Activated naive CD8-positive, alpha-beta T cell treated with anti-CD3 and anti-CD28 coated beads, Interleukin-2, amount 10 ng/mL, durations not matched to agents 7 days and 5 days (primary cell): ENCODE results near the gene SMR3A. TPM values are rescaled to one million over a fixed set of nuclear protein-coding genes. Genes with fewer than 3 reads are reported as not detected.

ENCODE experiments used
- ATAC-seq: fragments of 150-1000 bp; cut with Tn5 transposase; one replicate; pipeline ENCODE4 v1.10.0; 2021; ENCODE audit warnings: low read depth, moderate library complexity
- POLR2A ChIA-PET: fragments of 350-600 bp; sonication (Branson Sonifier 250); formaldehyde crosslinking; loops from one replicate; lab custom pipeline; 2021; ENCODE audit warnings: antibody characterized with exemption; lab: Charles Lee
- DNase-seq: peaks from one replicate; pipeline ENCODE4 v3.0.0; 2021
- H3K27ac Mint-ChIP-seq: one replicate; pipeline ENCODE4 v1.8.0; 2022; ENCODE audit warnings: mild to moderate bottlenecking, mixed read lengths
- H3K27me3 Mint-ChIP-seq: one replicate; pipeline ENCODE4 v1.8.0; 2022; ENCODE audit warnings: mild to moderate bottlenecking, moderate library complexity, mixed read lengths
- H3K36me3 Mint-ChIP-seq: one replicate; pipeline ENCODE4 v1.8.0; 2021; ENCODE audit warnings: mild to moderate bottlenecking, mixed read lengths
- H3K4me1 Mint-ChIP-seq: one replicate; pipeline ENCODE4 v1.8.0; 2021; ENCODE audit warnings: mixed read lengths
- H3K4me3 Mint-ChIP-seq: one replicate; pipeline ENCODE4 v1.8.0; 2022; ENCODE audit warnings: mild to moderate bottlenecking, moderate library complexity, mixed read lengths
- H3K9me3 Mint-ChIP-seq: one replicate; pipeline ENCODE4 v1.8.0; 2021; ENCODE audit warnings: mixed read lengths
- total RNA-seq, 2 experiments: library from RNA; stranded (reverse); gene quantifications; one replicate each; pipeline ENCODE4 v1.2.3, GENCODE V29; 2021

SMR3A gene
- total RNA-seq = not detected

DNA sequence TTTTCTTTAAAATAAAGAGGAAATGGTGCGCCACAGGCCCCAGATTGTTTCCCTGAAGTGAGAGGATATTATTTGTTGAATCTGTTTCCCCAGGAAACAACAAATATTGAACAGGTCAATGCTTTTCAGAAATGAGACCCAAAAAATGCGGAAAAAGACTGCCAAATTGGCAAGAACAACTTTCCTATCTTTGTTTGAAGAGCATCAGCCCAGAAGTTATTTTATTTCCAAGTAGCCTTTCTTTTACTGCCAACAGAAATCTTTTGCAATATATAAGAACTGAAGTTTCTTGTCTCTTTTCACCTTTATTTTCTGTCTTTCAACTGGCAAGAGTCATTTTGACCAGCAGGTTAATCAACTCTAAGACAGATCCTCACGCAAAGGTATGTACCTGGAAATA is at the start of gene SMR3A:
Gene SMR3A, plus strand, starts transcription at position 301 of the 400 bp plus-strand sequence. CDS start 1,356 bp downstream, outside the sequence.
- Mint-ChIP-seq H3K27ac (no peak within 1 kb of the TSS), H3K27me3 (no peaks in the 10 kb centered on the region), H3K36me3 (no peaks in the 10 kb centered on the region), H3K4me3 (no peak within 1 kb of the TSS), H3K4me1 (no peaks in the 10 kb centered on the region), H3K9me3 (no peaks in the 10 kb centered on the region)
- DNase-seq = no peak
- POLR2A ChIA-PET = no interaction called here
- no peak for ATAC-seq

DNA sequence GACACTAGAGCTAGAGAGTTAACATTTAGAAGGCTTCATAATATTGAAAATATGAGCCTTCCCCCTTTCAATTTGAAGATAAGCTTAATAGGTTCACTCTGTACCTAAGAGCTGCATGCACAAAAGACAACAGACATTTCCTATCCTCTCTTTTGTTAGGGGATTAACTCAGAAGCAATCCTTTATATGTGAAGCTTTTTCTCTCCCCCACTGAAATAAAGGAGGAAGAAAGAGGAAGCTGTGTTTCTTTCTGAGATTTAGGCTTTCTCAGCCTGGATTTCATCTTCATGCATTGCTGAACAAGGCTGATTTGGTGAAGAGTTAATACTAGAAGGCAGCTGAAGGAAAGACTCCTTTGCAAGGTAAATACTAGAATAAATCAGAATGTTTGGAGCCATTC is 46.8 kb upstream of the SMR3A start:
- Mint-ChIP-seq H3K4me1 (no peaks in the 10 kb centered on the region), H3K9me3 (no peaks in the 10 kb centered on the region), H3K27me3 (no peaks in the 10 kb centered on the region), H3K36me3 (no peaks in the 10 kb centered on the region), H3K27ac (no peak overlapping the region), H3K4me3 (no peak overlapping the region)
- POLR2A ChIA-PET = no interaction called here
- ATAC-seq = no peak
- no peak for DNase-seq

GRCh38 chr4:70315928-70316327 is 44.6 kb upstream of the SMR3A start:
- Mint-ChIP-seq H3K27ac (no peak overlapping the region), H3K4me3 (no peak overlapping the region), H3K27me3 (no peaks in the 10 kb centered on the region), H3K9me3 (no peaks in the 10 kb centered on the region), H3K36me3 (no peaks in the 10 kb centered on the region), H3K4me1 (no peaks in the 10 kb centered on the region)
- no peak for DNase-seq
- no peak for ATAC-seq
- POLR2A ChIA-PET = no interaction called here

- POLR2A ChIA-PET = no interaction called here
- DNase-seq (no peak), ATAC-seq (no peak)
- H3K4me1 Mint-ChIP-seq = no peaks in the 10 kb centered on the region
- no peaks in the 10 kb centered on the region for H3K27me3 Mint-ChIP-seq
- no peaks in the 10 kb centered on the region for H3K9me3 Mint-ChIP-seq
- H3K4me3 Mint-ChIP-seq = no peak overlapping the region
- H3K36me3 Mint-ChIP-seq = no peaks in the 10 kb centered on the region
- H3K27ac Mint-ChIP-seq = no peak overlapping the region
Measured at GRCh38 chr4:70326052-70326451, 34.5 kb upstream of the SMR3A start.

- POLR2A ChIA-PET = no interaction called here
- H3K4me1 Mint-ChIP-seq = no peaks in the 10 kb centered on the region
- no peak for ATAC-seq
- H3K4me3 Mint-ChIP-seq = no peak within 1 kb of the TSS
- DNase-seq = no peak
- no peaks in the 10 kb centered on the region for H3K36me3 Mint-ChIP-seq
- no peaks in the 10 kb centered on the region for H3K27me3 Mint-ChIP-seq
- H3K27ac Mint-ChIP-seq = no peak within 1 kb of the TSS
- no peaks in the 10 kb centered on the region for H3K9me3 Mint-ChIP-seq
Measured at GRCh38 chr4:70334681-70335080, 25.9 kb upstream of the SMR3A start, which contains the start of gene CABS1. Gene CABS1, plus strand, starts transcription at chr4:70334981. Its CDS starts 59 bp downstream, at chr4:70335040.

GRCh38 chr4:70336043-70336442 is 24.5 kb upstream of the SMR3A start:
- H3K27ac Mint-ChIP-seq = no peak overlapping the region
- POLR2A ChIA-PET = no interaction called here
- no peaks in the 10 kb centered on the region for H3K9me3 Mint-ChIP-seq

GRCh38 chr4:70337886-70338420 is 22.6 kb upstream of the SMR3A start:
- Mint-ChIP-seq H3K36me3 (no peaks in the 10 kb centered on the region), H3K27me3 (no peaks in the 10 kb centered on the region), H3K27ac (no peak overlapping the region), H3K4me3 (no peak overlapping the region), H3K9me3 (no peaks in the 10 kb centered on the region), H3K4me1 (no peaks in the 10 kb centered on the region)
- ATAC-seq (no peak), DNase-seq (no peak)
- POLR2A ChIA-PET = no interaction called here

More at GRCh38 chr4:70336043-70336442, 24.5 kb upstream of the SMR3A start:
- Mint-ChIP-seq H3K36me3 (no peaks in the 10 kb centered on the region), H3K27me3 (no peaks in the 10 kb centered on the region), H3K4me1 (no peaks in the 10 kb centered on the region), H3K4me3 (no peak overlapping the region)
- no peak for ATAC-seq
- no peak for DNase-seq

- POLR2A ChIA-PET = interaction anchor here (0.7 kb wide), 1 partner anchor 107 kb away, joined by 4 read pairs; no protein-coding TSS in a partner anchor
- DNase-seq (no peak), ATAC-seq (no peak)
- H3K27ac Mint-ChIP-seq = no peak overlapping the region
- H3K4me1 Mint-ChIP-seq = no peaks in the 10 kb centered on the region
- H3K36me3 Mint-ChIP-seq = no peaks in the 10 kb centered on the region
- H3K9me3 Mint-ChIP-seq = no peaks in the 10 kb centered on the region
- H3K27me3 Mint-ChIP-seq = no peaks in the 10 kb centered on the region
- no peak overlapping the region for H3K4me3 Mint-ChIP-seq
Measured at GRCh38 chr4:70356185-70356584, 4.4 kb upstream of the SMR3A start.

DNA sequence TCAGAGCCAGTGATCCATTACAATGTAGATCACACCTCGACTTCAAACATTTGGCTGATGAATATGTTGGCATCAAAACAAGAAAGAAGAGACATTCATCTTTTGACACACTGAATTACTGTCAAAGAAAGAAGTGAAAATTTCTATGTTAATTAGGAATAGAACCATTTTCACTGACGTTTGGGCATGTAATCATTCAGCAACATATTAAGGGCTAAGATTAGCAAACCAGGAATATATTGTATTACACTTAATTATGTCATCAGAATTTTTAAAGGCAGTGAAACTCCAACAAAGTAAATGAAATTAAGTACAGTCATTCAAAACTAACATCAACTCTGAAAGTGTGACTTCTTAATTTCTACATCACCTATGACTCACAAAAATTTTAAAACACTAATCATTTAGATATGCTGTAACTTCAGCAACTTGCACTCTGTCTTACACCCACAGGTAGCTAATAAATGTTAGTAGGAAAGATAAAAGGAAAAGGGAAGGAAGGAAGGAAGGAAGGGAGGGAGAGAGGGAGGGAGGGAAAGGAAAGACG is 1.4 kb upstream of the SMR3A start:
- DNase-seq (no peak), ATAC-seq (no peak)
- Mint-ChIP-seq H3K4me3 (no peak overlapping the region), H3K4me1 (no peaks in the 10 kb centered on the region), H3K9me3 (no peaks in the 10 kb centered on the region), H3K27ac (no peak overlapping the region), H3K27me3 (no peaks in the 10 kb centered on the region), H3K36me3 (no peaks in the 10 kb centered on the region)
- POLR2A ChIA-PET = no interaction called here

- DNase-seq (no peak), ATAC-seq (no peak)
- Mint-ChIP-seq H3K27me3 (no peaks in the 10 kb centered on the region), H3K4me3 (no peak overlapping the region), H3K36me3 (no peaks in the 10 kb centered on the region), H3K9me3 (no peaks in the 10 kb centered on the region), H3K27ac (no peak overlapping the region), H3K4me1 (no peaks in the 10 kb centered on the region)
- POLR2A ChIA-PET = no interaction called here
Measured at GRCh38 chr4:70364002-70364401, 3.4 kb downstream of the SMR3A start.

- DNase-seq (no peak), ATAC-seq (no peak)
- H3K27me3 Mint-ChIP-seq = no peaks in the 10 kb centered on the region
- H3K27ac Mint-ChIP-seq = no peak overlapping the region
- H3K4me3 Mint-ChIP-seq = no peak overlapping the region
- no peaks in the 10 kb centered on the region for H3K4me1 Mint-ChIP-seq
- no peaks in the 10 kb centered on the region for H3K36me3 Mint-ChIP-seq
- POLR2A ChIA-PET = no interaction called here
- no peaks in the 10 kb centered on the region for H3K9me3 Mint-ChIP-seq
Measured at GRCh38 chr4:70365479-70365878, 4.9 kb downstream of the SMR3A start.

- ATAC-seq (no peak), DNase-seq (no peak)
- H3K4me1 Mint-ChIP-seq = no peaks in the 10 kb centered on the region
- H3K36me3 Mint-ChIP-seq = no peaks in the 10 kb centered on the region
- H3K4me3 Mint-ChIP-seq = no peak overlapping the region
- no peaks in the 10 kb centered on the region for H3K9me3 Mint-ChIP-seq
- POLR2A ChIA-PET = no interaction called here
- no peaks in the 10 kb centered on the region for H3K27me3 Mint-ChIP-seq
- no peak overlapping the region for H3K27ac Mint-ChIP-seq
Measured at GRCh38 chr4:70367813-70368212, 7.3 kb downstream of the SMR3A start.

DNA sequence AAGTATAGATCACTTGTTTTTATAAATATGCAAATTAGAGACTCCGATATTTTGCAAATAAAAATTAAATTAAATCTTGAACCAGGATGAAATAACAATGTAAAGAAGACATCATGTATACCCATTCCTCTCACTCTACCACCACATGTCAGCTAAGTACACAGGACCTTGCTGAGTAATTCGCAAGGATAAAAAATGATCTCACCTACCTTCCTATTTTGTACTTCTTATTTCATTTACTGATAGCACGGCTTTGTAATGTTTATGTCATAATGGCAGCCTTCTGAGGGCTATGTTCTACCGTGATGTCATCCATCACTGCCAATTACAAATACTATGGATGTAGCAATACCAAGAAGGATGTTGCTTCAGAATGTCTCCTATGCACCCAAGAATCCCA is 11.4 kb downstream of the SMR3A start:
- no peak overlapping the region for H3K4me3 Mint-ChIP-seq
- no peaks in the 10 kb centered on the region for H3K27me3 Mint-ChIP-seq
- no peaks in the 10 kb centered on the region for H3K4me1 Mint-ChIP-seq
- POLR2A ChIA-PET = no interaction called here
- no peaks in the 10 kb centered on the region for H3K9me3 Mint-ChIP-seq
- ATAC-seq (no peak), DNase-seq (no peak)
- H3K27ac Mint-ChIP-seq = no peak overlapping the region
- no peaks in the 10 kb centered on the region for H3K36me3 Mint-ChIP-seq

DNA sequence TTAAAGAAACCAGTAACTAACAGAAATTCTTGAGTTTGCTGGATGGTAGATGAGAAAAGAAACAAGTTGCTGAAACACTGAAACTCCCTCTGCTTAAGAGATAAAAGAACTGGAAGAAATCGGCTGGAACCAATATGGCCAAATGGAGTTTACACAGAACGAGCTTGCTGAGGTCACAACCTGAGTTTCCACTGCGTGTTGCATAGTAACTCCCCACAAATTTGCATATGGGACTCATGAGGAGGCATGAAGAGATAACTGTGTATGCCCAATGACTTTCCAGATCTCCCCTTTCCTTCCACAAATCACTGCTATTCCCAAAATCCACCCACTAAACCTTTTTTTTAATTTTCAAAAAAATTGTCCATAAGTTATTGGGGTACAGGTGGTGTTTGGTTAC is 12.2 kb downstream of the SMR3A start:
- DNase-seq (no peak), ATAC-seq (no peak)
- Mint-ChIP-seq H3K27me3 (no peaks in the 10 kb centered on the region), H3K4me1 (no peaks in the 10 kb centered on the region), H3K27ac (no peak overlapping the region), H3K4me3 (no peak overlapping the region), H3K9me3 (no peaks in the 10 kb centered on the region), H3K36me3 (no peaks in the 10 kb centered on the region)
- POLR2A ChIA-PET = no interaction called here
